ENCODE results near the gene DNAH8.

GRCh38 chr6:38978139-38978704 is 263.1 kb downstream of the DNAH8 start:
- TF ChIP-seq CTCF (IDR thresholded peaks at IDR 0.05) (no peak), POLR2AphosphoS5 (IDR thresholded peaks at IDR 0.05; ENCODE audit: low read depth, low read length) (no peak)

Data from Panc1 (cell line).